Measurements from ENCODE around the gene SPC25. TPM values are rescaled to one million over a fixed set of nuclear protein-coding genes. Genes with fewer than 3 reads are reported as not detected.

The SPC25 gene
- total RNA-seq, 5 donors from 2014 or later (not counting 1 experiment from before 2014, with no cell fraction given): 0.32 to 0.83 (median 0.43) TPM; not detected in 2

- no peaks in the 10 kb centered on the region for H3K27me3 ChIP-seq (replicated peaks in 1 of 2; ENCODE audit: control insufficient read depth in 2 of 2, extremely low read depth in 1 of 2, insufficient read depth in 2 of 2, low read length in 1 of 2)
- POLR2A ChIA-PET: no interaction called here
- H3K4me1 Mint-ChIP-seq: no peaks in the 10 kb centered on the region
- peaks cover 15 to 26% of the 10 kb centered on the region in 2 donors for H3K27me3 Mint-ChIP-seq
- no peak overlapping the region for H3K27ac Mint-ChIP-seq
- H3K27ac ChIP-seq (ENCODE audit: low read length): no peak overlapping the region
- H3K9me3 Mint-ChIP-seq: no peaks in the 10 kb centered on the region
- H3K36me3 ChIP-seq (ENCODE audit: control insufficient read depth in 2 of 2, extremely low read depth in 1 of 2, insufficient read depth in 1 of 2, low read length in 1 of 2): no peaks in the 10 kb centered on the region
- H3K4me1 ChIP-seq (ENCODE audit: control insufficient read depth in 1 of 2, extremely low read depth in 1 of 2, insufficient read depth in 2 of 2, low read length in 2 of 2): no peaks in the 10 kb centered on the region
- ATAC-seq (replicated peaks in 1 of 4) (no peak), DNase-seq (no peak)
- no peak overlapping the region for H3K4me3 Mint-ChIP-seq
- no peak overlapping the region for H3K4me3 ChIP-seq (ENCODE audit: control insufficient read depth in 1 of 2, extremely low read depth in 1 of 2, low read length in 1 of 2)
- no peaks in the 10 kb centered on the region for H3K9me3 ChIP-seq
- no CpG with 5 or more reads among the region's 1 CpG for WGBS (ENCODE audit: insufficient coverage)
- H3K36me3 Mint-ChIP-seq: no peaks in the 10 kb centered on the region
- CTCF ChIA-PET: no interaction called here
Observed at GRCh38 chr2:168930242-168930641, 40.0 kb upstream of the SPC25 start.

GRCh38 chr2:168929031-168929430 is 38.8 kb upstream of the SPC25 start:
- 14% methylated on average over 1 of the region's 3 CpGs for WGBS (ENCODE audit: insufficient coverage)
- H3K4me1 Mint-ChIP-seq: no peaks in the 10 kb centered on the region
- DNase-seq (no peak), ATAC-seq (replicated peaks in 1 of 4) (no peak)
- H3K27me3 Mint-ChIP-seq: peaks cover 22% of the 10 kb centered on the region in 2 donors
- Histone ChIP-seq H3K27me3 (replicated peaks in 1 of 2; ENCODE audit: control insufficient read depth in 2 of 2, extremely low read depth in 1 of 2, insufficient read depth in 2 of 2, low read length in 1 of 2) (no peaks in the 10 kb centered on the region), H3K4me1 (ENCODE audit: control insufficient read depth in 1 of 2, extremely low read depth in 1 of 2, insufficient read depth in 2 of 2, low read length in 2 of 2) (no peaks in the 10 kb centered on the region), H3K9me3 (no peaks in the 10 kb centered on the region), H3K36me3 (ENCODE audit: control insufficient read depth in 2 of 2, extremely low read depth in 1 of 2, insufficient read depth in 1 of 2, low read length in 1 of 2) (no peaks in the 10 kb centered on the region), H3K27ac (ENCODE audit: low read length) (no peak overlapping the region), H3K4me3 (ENCODE audit: control insufficient read depth in 1 of 2, extremely low read depth in 1 of 2, low read length in 1 of 2) (no peak overlapping the region)
- H3K4me3 Mint-ChIP-seq: no peak overlapping the region
- no peak overlapping the region for H3K27ac Mint-ChIP-seq
- H3K9me3 Mint-ChIP-seq: no peaks in the 10 kb centered on the region
- CTCF ChIA-PET: no interaction called here
- POLR2A ChIA-PET: no interaction called here
- no peaks in the 10 kb centered on the region for H3K36me3 Mint-ChIP-seq

GRCh38 chr2:168928113-168928831 is 38.0 kb upstream of the SPC25 start:
- H3K9me3 Mint-ChIP-seq: no peaks in the 10 kb centered on the region
- no peaks in the 10 kb centered on the region for H3K4me1 ChIP-seq (ENCODE audit: control insufficient read depth in 1 of 2, extremely low read depth in 1 of 2, insufficient read depth in 2 of 2, low read length in 2 of 2)
- H3K27ac Mint-ChIP-seq: no peak overlapping the region
- H3K4me3 ChIP-seq (ENCODE audit: control insufficient read depth in 1 of 2, extremely low read depth in 1 of 2, low read length in 1 of 2): no peak overlapping the region
- ChIA-PET POLR2A (no interaction called here), CTCF (no interaction called here)
- H3K36me3 Mint-ChIP-seq: no peaks in the 10 kb centered on the region
- H3K27me3 ChIP-seq (replicated peaks in 1 of 2; ENCODE audit: control insufficient read depth in 2 of 2, extremely low read depth in 1 of 2, insufficient read depth in 2 of 2, low read length in 1 of 2): no peaks in the 10 kb centered on the region
- H3K27me3 Mint-ChIP-seq: peaks cover 25% of the 10 kb centered on the region in 2 donors
- WGBS (ENCODE audit: insufficient coverage): 100% methylated on average over 1 of the region's 3 CpGs
- H3K4me3 Mint-ChIP-seq: no peak overlapping the region
- H3K36me3 ChIP-seq (ENCODE audit: control insufficient read depth in 2 of 2, extremely low read depth in 1 of 2, insufficient read depth in 1 of 2, low read length in 1 of 2): no peaks in the 10 kb centered on the region
- no peak overlapping the region for H3K27ac ChIP-seq (ENCODE audit: low read length)
- ATAC-seq (replicated peaks in 1 of 4): no peak
- no peaks in the 10 kb centered on the region for H3K9me3 ChIP-seq
- no peak for DNase-seq
- H3K4me1 Mint-ChIP-seq: no peaks in the 10 kb centered on the region

GRCh38 chr2:168926621-168927386 is 36.6 kb upstream of the SPC25 start:
- WGBS (ENCODE audit: insufficient coverage): 57% methylated on average over 1 of the region's 3 CpGs
- H3K9me3 Mint-ChIP-seq: no peaks in the 10 kb centered on the region
- ATAC-seq (replicated peaks in 1 of 4) (no peak), DNase-seq (no peak)
- CTCF ChIA-PET: interaction anchor here in 1 of 2 donors (0.7 kb wide), 1 partner anchor 1633 kb away, joined by 4 read pairs; no protein-coding TSS in a partner anchor
- no peaks in the 10 kb centered on the region for H3K4me1 Mint-ChIP-seq
- Histone ChIP-seq H3K36me3 (ENCODE audit: control insufficient read depth in 2 of 2, extremely low read depth in 1 of 2, insufficient read depth in 1 of 2, low read length in 1 of 2) (no peaks in the 10 kb centered on the region), H3K27ac (ENCODE audit: low read length) (no peak overlapping the region), H3K4me3 (ENCODE audit: control insufficient read depth in 1 of 2, extremely low read depth in 1 of 2, low read length in 1 of 2) (no peak overlapping the region), H3K9me3 (no peaks in the 10 kb centered on the region), H3K27me3 (replicated peaks in 1 of 2; ENCODE audit: control insufficient read depth in 2 of 2, extremely low read depth in 1 of 2, insufficient read depth in 2 of 2, low read length in 1 of 2) (no peaks in the 10 kb centered on the region), H3K4me1 (ENCODE audit: control insufficient read depth in 1 of 2, extremely low read depth in 1 of 2, insufficient read depth in 2 of 2, low read length in 2 of 2) (no peaks in the 10 kb centered on the region)
- POLR2A ChIA-PET: no interaction called here
- no peak overlapping the region for H3K4me3 Mint-ChIP-seq
- no peak overlapping the region for H3K27ac Mint-ChIP-seq
- H3K27me3 Mint-ChIP-seq: peaks cover 31 to 32% of the 10 kb centered on the region in 2 donors
- H3K36me3 Mint-ChIP-seq: no peaks in the 10 kb centered on the region

- DNase-seq: peak in 3 of 35 experiments; percentile 9 to 64 (median 11)
- no CpG with 5 or more reads among the region's 4 CpGs for WGBS (ENCODE audit: insufficient coverage)
- Histone ChIP-seq H3K27me3 (replicated peaks in 1 of 2; ENCODE audit: control insufficient read depth in 2 of 2, extremely low read depth in 1 of 2, insufficient read depth in 2 of 2, low read length in 1 of 2) (no peaks in the 10 kb centered on the region), H3K9me3 (no peaks in the 10 kb centered on the region), H3K36me3 (ENCODE audit: control insufficient read depth in 2 of 2, extremely low read depth in 1 of 2, insufficient read depth in 1 of 2, low read length in 1 of 2) (no peaks in the 10 kb centered on the region), H3K4me3 (ENCODE audit: control insufficient read depth in 1 of 2, extremely low read depth in 1 of 2, low read length in 1 of 2) (no peak overlapping the region), H3K27ac (ENCODE audit: low read length) (no peak overlapping the region), H3K4me1 (ENCODE audit: control insufficient read depth in 1 of 2, extremely low read depth in 1 of 2, insufficient read depth in 2 of 2, low read length in 2 of 2) (no peaks in the 10 kb centered on the region)
- no peak overlapping the region for H3K27ac Mint-ChIP-seq
- CTCF ChIA-PET: interaction anchor here (0.6 to 2.2 kb wide), 11 partner anchors 12 to 802 kb away, joined by 3 to 10 read pairs (median 4); no protein-coding TSS in a partner anchor
- peaks cover 18 to 31% of the 10 kb centered on the region in 2 donors for H3K27me3 Mint-ChIP-seq
- no peak overlapping the region for H3K4me3 Mint-ChIP-seq
- no peak for ATAC-seq (replicated peaks in 1 of 4)
- no peaks in the 10 kb centered on the region for H3K9me3 Mint-ChIP-seq
- H3K4me1 Mint-ChIP-seq: peaks cover 4 to 7% (median 5%) of the 10 kb centered on the region in 3 donors
- POLR2A ChIA-PET: interaction anchor here (0.6 kb wide), 2 partner anchors 527 to 585 kb away, joined by 3 read pairs; no protein-coding TSS in a partner anchor
- H3K36me3 Mint-ChIP-seq: no peaks in the 10 kb centered on the region
Observed at GRCh38 chr2:168920504-168921157, 30.4 kb upstream of the SPC25 start.

- H3K27ac Mint-ChIP-seq: peak overlapping the region; percentile 58 to 67
- peaks cover 0 to 3% (median 0%) of the 10 kb centered on the region in 3 donors for H3K9me3 Mint-ChIP-seq
- no peak overlapping the region for H3K4me3 Mint-ChIP-seq
- CTCF ChIA-PET: interaction anchor here in 1 of 2 donors (1.4 kb wide), 1 partner anchor 570 kb away, joined by 3 read pairs; no protein-coding TSS in a partner anchor
- no peaks in the 10 kb centered on the region for H3K36me3 ChIP-seq (ENCODE audit: control insufficient read depth in 2 of 2, extremely low read depth in 1 of 2, insufficient read depth in 1 of 2, low read length in 1 of 2)
- H3K9me3 ChIP-seq: no peaks in the 10 kb centered on the region
- peaks cover 21 to 25% of the 10 kb centered on the region in 2 donors for H3K27me3 Mint-ChIP-seq
- H3K4me1 ChIP-seq (ENCODE audit: control insufficient read depth in 1 of 2, extremely low read depth in 1 of 2, insufficient read depth in 2 of 2, low read length in 2 of 2): peaks cover 0 to 4% of the 10 kb centered on the region in 2 experiments
- POLR2A ChIA-PET: no interaction called here
- peaks cover 11 to 13% (median 11%) of the 10 kb centered on the region in 3 donors for H3K4me1 Mint-ChIP-seq
- no peak overlapping the region for H3K4me3 ChIP-seq (ENCODE audit: control insufficient read depth in 1 of 2, extremely low read depth in 1 of 2, low read length in 1 of 2)
- ATAC-seq (replicated peaks in 1 of 4) (no peak), DNase-seq (no peak)
- H3K27ac ChIP-seq (ENCODE audit: low read length): no peak overlapping the region
- H3K36me3 Mint-ChIP-seq: no peaks in the 10 kb centered on the region
- H3K27me3 ChIP-seq (replicated peaks in 1 of 2; ENCODE audit: control insufficient read depth in 2 of 2, extremely low read depth in 1 of 2, insufficient read depth in 2 of 2, low read length in 1 of 2): peaks cover 0 to 11% of the 10 kb centered on the region in 2 experiments
- no CpG with 5 or more reads among the region's 4 CpGs for WGBS (ENCODE audit: insufficient coverage)
Observed at GRCh38 chr2:168916331-168916675, 26.1 kb upstream of the SPC25 start.

Data from T-cell (primary cell).